Left forelimb (tissue), 1 donor: ENCODE measurements around the gene GRID2.

Experiments
- DNase-seq: peaks from one replicate; pipeline ENCODE4 v3.0.0-alpha.2; 2018; ENCODE audit warnings: low spot score

Gene GRID2

GRCh38 chr4:93409035-93409434 is 1105.3 kb downstream of the GRID2 start:
- DNase-seq: no peak

GRCh38 chr4:93414041-93414550 is 1110.3 kb downstream of the GRID2 start:
- DNase-seq: no peak

- DNase-seq: no peak
Measured at GRCh38 chr4:93416344-93417128, 1112.8 kb downstream of the GRID2 start.

DNA sequence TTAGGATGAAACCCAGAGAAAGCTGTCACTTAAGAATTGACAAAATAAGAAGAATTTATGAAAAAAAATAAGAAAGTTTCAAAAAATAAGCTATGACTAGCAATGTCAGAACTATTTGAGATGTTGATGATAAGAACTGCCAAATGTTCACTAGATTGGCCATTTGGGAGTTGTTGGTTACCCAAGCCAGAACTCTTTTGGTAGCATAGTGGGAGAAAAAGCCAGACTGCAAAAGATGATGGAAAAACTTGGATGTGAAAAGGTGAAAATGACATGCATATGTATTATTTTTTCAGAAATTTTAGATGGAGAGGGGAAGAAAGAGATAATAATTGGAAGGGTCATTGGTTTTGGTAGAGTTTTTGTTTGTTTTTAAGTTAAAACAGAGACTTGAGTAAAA is 1127.6 kb downstream of the GRID2 start:
- no peak for DNase-seq

- no peak for DNase-seq
Measured at GRCh38 chr4:93433840-93434239, 1130.1 kb downstream of the GRID2 start.

DNA sequence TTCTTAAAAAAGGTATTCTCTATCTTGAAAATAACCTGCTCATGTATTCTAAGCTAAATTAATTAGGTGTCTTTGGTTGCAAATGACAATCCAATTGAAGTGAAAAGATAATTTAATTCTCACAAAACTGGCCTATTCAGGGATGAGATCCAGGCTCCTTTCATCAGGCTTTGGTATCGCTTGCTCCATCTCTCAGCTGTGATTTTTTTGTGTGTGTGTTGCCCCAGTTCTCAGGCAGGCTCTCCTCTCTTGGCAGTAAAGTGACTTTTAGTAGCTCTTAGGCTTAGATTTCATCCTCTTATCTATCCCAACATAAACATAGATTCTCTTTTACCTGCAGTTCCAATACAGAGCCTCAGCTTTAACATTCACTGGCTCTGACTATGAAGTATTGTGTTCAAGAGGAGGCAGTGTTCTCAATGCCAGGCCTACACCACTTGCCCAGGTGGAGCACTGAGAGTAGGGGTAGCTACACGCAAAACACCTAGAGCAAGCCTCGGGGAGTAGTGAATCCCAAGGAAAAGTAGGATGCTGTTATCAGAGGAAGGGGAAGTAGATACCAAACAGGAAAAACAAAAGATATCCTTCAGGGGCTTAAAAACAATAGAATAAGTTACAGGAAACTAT is 1132.3 kb downstream of the GRID2 start:
- DNase-seq: no peak

DNA sequence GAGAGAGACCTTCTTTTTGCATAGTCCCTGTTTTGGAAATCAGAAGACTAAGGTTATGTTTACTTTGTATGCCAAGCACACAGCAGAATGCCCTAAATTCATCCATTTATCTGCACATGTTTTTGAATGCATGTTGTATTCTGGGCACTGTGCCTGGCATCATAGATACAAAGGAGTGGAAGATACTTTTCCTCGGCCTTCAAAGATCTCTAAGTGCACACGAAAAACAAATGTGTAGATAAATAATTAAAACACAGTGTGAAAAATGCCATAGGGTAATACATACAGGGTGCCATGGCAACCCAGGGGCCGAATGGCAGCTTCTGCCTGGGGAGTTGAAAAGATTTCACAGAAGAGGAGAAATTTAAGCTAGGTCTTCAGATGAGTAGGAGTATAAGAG is 1134.2 kb downstream of the GRID2 start:
- DNase-seq: no peak

DNA sequence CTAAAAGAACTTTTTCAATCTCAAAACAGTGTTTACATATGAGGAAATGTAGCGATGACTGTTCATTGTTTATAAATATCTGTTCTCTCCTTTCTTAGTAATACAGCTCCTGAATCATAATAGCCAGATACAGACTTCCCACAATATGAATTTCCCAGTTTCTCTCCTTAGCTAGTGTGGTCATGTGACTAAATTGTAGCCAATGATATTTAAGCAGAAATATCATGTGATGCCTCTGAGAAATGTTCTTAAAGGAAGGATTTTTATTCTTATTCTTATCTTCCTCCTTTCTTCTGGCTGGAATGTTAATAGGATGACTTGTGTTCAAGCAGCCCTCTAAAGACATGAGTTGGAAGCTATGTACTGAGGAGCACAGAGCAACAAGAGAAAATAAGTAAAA is 1141.1 kb downstream of the GRID2 start:
- no peak for DNase-seq

- no peak for DNase-seq
Measured at GRCh38 chr4:93446038-93446437, 1142.3 kb downstream of the GRID2 start.

DNA sequence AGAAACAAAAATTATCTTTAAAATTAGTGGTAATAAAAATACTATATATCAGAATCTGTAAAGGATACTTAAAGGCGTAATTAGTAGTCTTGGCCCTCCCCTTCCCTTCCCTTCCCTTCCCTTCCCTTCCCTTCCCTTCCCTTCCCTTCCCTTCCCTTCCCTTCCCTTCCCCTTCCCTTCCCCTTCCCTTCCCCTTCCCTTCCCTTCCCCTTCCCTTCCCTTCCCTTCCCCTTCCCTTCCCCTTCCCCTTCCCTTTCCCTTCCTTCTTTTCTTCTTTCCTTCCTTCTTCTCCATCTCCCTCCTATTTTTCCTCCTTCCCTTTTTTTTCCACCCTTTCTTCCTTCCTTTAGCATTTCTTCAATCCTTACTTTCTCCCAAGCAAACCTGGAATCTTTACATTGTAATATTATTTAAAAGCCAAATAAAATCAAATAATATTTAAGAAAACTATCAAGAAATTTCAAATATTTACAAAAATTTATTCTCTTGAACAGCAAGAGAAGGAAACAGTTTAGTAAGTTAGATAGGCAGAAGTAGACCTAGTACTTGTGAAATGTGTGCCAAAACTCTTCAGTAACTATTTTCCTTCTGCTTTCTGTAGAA is 1145.0 kb downstream of the GRID2 start:
- no peak for DNase-seq

GRCh38 chr4:93451954-93452353 is 1148.2 kb downstream of the GRID2 start:
- no peak for DNase-seq

DNA sequence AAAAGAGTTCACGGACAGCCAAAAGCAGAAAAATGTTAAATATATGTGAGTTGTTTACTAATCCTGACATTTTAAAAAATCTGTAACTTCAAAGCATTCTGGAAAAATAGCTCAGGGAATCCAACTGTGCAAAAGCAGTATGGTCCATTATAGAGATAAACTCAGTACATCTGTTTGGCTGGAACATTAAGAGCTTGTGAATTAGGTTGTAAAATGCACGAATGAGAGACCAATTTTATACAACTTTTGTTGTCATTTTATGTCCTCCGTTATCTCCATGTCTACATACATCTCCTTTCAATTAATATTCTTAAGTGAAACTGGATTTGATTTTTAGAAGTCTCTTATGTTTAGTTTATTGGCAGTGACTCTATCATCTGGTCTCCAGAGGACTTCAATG is 1157.8 kb downstream of the GRID2 start:
- no peak for DNase-seq

DNA sequence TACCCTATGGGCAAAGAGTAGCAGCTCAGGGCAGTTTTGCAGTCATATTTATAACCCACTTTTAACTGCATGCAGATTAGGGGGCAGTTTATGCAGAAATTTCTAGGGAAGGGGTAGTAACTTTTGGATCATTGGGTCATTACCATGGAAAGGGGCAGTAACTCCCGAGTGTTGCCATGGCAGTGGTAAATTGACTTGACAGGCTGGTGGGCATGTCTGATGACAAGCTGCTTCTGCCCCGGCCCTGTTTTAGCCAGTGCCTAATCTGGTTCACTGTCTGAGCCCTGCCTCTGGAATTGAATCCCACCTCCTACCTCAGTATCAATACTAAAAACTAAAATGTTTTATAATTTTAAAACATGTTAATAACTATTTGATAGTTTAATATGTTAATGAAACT is 1162.7 kb downstream of the GRID2 start:
- no peak for DNase-seq

DNA sequence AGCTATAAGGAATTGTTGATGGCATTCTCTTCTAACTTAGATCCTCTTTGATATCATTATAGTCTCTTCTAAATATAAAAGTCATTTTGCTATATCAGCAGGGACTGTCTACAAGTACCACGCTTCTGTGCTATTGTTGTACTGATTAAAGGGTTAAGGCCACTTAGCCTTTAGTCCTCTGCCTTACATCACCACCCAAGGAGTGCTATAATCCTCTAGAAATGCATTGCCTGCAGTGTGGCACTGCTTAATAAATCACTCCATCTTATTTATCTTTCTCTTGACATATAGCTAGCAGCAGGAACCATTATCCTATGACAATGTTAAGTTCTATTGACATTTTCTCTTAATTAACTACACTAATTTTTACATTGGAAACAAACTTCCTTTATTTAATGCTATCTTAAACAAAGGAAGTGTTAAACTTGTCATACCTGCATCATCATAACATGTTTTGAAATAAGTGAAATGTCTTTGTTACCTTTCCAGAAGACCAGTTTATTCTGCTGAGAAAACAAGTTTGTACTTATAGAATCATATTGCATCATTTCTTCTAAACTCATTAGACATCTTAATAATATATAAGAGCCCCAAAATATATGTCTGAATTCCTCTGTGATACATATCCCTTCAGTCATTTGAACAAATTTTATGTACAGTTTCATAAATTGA is 1163.9 kb downstream of the GRID2 start:
- DNase-seq: no peak

DNA sequence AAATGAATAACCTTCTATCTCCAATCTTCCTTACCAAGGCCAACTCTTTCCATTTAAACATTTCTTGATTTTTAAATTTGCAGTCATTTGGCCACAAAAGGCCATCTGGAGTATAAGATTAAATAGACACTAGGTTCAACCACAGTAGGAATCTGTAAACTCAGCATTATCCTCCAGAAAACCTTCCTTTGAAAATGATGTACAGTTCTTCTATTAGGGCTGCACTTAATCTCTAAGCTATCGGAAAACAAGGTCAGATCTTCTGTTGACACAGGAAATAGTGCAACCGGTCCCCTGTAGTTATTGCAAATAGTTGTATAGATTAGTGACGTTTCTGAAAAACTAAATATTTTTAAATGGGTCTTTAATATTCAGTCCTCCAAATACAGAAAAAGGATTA is 1165.8 kb downstream of the GRID2 start:
- DNase-seq: no peak

DNA sequence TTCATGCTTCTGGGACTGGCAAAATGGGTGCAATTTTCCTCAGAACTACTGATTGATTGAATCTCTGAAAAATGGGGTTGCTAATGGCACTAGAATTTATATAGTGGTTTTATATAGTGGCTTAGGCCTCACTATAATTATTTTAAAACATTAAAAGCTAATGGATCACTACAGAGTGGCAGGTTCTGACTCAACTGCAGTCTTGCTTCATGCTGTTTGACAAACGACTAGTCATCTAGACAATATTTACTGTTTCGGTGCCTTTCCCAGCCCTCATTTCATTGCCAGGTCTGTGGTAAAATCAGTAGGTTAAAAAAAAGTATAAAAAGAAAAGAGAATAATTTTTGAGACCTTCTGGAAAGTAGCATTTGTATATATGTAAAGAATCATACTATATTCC is 1172.0 kb downstream of the GRID2 start:
- DNase-seq: no peak

DNA sequence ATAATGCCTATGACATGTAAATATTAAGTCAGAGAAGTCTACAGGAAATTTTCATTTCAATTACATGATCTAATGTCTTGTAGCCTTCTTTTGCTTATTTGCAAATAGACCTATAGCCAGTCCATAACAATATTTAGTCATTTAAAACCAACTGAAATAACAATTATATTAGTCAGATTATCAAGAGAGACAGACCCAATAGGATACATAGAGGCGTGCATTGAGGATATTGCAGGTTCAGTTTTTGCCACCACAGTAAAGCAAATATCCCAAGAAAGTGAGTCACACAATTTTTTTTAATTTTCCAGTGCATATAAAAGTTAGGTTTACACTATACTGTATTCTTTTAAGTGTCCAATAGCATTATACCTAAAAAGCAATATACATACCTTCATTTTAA is 1175.0 kb downstream of the GRID2 start:
- no peak for DNase-seq

DNA sequence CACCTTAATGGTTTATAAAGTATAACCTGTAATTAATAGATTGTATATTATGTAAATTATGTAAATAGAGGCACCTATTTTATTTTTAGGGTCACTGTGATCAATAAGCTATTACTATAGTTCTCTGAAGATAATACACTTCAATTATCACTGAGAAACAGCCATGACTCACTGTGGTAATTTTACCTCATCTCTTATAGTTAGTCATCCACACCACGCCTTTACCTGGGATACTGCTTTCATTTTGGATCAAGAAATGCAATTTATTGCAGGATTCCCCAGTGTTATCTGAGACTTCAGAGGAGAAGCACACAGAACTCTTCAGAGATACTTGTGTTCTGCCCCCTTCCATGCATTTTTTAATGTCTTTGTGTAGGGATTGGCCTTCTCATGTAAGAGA is 1176.7 kb downstream of the GRID2 start:
- no peak for DNase-seq

- DNase-seq: no peak
Measured at GRCh38 chr4:93495346-93495745, 1191.6 kb downstream of the GRID2 start.

DNA sequence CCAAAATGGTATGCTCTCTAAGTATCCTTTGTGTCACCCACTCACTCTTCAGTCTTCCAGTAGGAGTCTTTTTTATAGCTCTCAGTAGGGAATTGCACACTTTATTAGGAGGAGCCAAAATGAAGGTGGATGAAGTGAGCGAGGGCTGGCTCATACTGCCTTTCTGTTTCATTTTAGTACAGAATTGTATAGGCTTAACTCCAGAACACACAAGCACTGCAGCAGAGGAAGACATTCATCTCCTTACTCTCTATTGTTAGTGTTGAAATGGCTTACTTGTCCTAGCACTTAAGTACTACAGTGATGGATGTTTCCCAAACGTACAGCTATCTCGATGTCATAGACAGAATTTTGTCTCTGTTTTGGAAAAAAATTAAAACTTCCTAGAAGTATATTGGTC is 1197.5 kb downstream of the GRID2 start:
- DNase-seq: no peak

GRCh38 chr4:93501946-93502345 is 1198.2 kb downstream of the GRID2 start:
- DNase-seq: no peak

DNA sequence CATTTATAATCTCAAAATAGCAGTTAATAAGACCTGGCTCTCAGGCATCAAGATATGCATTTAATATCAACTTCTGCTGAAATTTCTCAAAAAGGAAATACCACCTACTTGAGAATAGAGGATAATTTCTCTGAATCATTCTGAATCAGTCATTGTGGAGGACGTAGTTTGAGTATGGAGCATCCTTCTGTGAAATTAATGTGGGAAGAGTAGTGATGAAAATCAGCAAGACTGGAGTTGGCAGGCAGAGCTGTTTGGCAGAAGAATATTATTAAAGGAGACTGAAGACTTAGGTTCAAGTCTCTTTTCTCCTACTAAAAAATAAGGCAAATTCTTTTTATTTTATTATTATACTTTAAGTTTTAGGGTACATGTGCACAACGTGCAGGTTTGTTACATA is 1199.2 kb downstream of the GRID2 start:
- no peak for DNase-seq

DNA sequence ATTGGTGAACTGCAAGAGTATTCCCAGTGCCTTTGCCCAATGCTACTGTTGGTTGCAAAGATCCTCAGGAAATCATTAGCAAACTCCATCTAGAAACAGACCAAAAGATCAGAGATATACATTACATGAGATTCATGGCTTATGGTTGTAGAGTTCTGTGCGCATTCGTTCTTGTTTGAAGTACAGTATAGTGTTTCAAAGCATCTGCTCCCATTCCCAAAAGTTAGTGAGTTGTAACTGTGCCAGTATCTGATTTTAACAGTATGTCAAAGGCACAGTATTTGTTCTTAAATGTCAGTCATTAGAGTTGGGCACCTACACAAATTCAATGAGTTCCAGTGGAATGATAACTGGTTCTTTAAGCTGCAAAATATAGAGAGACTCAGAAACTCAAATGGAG is 1210.1 kb downstream of the GRID2 start:
- no peak for DNase-seq
